Measurements from ENCODE around the gene L3MBTL4. TPM values are rescaled to one million over a fixed set of nuclear protein-coding genes. Genes with fewer than 3 reads are reported as not detected.

The L3MBTL4 gene
- total RNA-seq, 2 experiments from 2014 or later: not detected

GRCh38 chr18:6362559-6363129 is 52.1 kb downstream of the L3MBTL4 start:
- Histone ChIP-seq H3K36me3 (ENCODE audit: insufficient read depth, low read length) (no peaks in the 10 kb centered on the region), H3K4me3 (ENCODE audit: low read depth, low read length, poor library complexity, severe bottlenecking) (no peak overlapping the region), H4K20me1 (ENCODE audit: insufficient read depth, low read length) (no peaks in the 10 kb centered on the region), H3K4me2 (ENCODE audit: low read length) (no peak overlapping the region), H3K4me1 (ENCODE audit: insufficient read depth, low read length, poor library complexity, severe bottlenecking) (no peaks in the 10 kb centered on the region), H2AFZ (ENCODE audit: low read length) (no peak overlapping the region), H3K9me3 (ENCODE audit: low read length) (no peaks in the 10 kb centered on the region), H3K79me2 (ENCODE audit: insufficient read depth, low read depth, low read length) (no peaks in the 10 kb centered on the region), H3K27ac (ENCODE audit: low read depth, low read length, poor library complexity, severe bottlenecking) (no peak overlapping the region), H3K9me2 (ENCODE audit: insufficient read depth, low read length) (no peaks in the 10 kb centered on the region; the same call in 1 of the 2 replicates)
- CTCF ChIA-PET (ENCODE audit: unreplicated experiment): no interaction called here
- no peak for TF ChIP-seq EZH2phosphoT487 (IDR thresholded peaks at IDR 0.05; ENCODE audit: borderline replicate concordance, low read depth, low read length)
- no peak for TF ChIP-seq CTCF (conservative IDR thresholded peaks at IDR 0.05; ENCODE audit: low read length)
- POLR2A ChIA-PET: no interaction called here
- BruUV-seq (replicated peaks): no TSS peak
- DNase-seq (ENCODE audit: low spot score): no peak
- intact Hi-C loops (cut with micrococcal nuclease; ENCODE audit: unreplicated experiment): no loop called here

GRCh38 chr18:6357668-6358067 is 57.0 kb downstream of the L3MBTL4 start:
- CTCF ChIA-PET (ENCODE audit: unreplicated experiment): no interaction called here
- no peak overlapping the region for H3K4me2 ChIP-seq (ENCODE audit: low read length)

More at GRCh38 chr18:6357668-6358067, 57.0 kb downstream of the L3MBTL4 start:
- TF ChIP-seq CTCF (conservative IDR thresholded peaks at IDR 0.05; ENCODE audit: low read length) (no peak), EZH2phosphoT487 (IDR thresholded peaks at IDR 0.05; ENCODE audit: borderline replicate concordance, low read depth, low read length) (no peak)
- Histone ChIP-seq H3K9me2 (ENCODE audit: insufficient read depth, low read length) (no peaks in the 10 kb centered on the region), H3K27ac (ENCODE audit: low read depth, low read length, poor library complexity, severe bottlenecking) (no peak overlapping the region), H3K4me1 (ENCODE audit: insufficient read depth, low read length, poor library complexity, severe bottlenecking) (no peaks in the 10 kb centered on the region), H4K20me1 (ENCODE audit: insufficient read depth, low read length) (no peaks in the 10 kb centered on the region), H2AFZ (ENCODE audit: low read length) (no peak overlapping the region), H3K4me3 (ENCODE audit: low read depth, low read length, poor library complexity, severe bottlenecking) (no peak overlapping the region), H3K9me3 (ENCODE audit: low read length) (no peaks in the 10 kb centered on the region), H3K36me3 (ENCODE audit: insufficient read depth, low read length) (no peaks in the 10 kb centered on the region), H3K79me2 (ENCODE audit: insufficient read depth, low read depth, low read length) (no peaks in the 10 kb centered on the region)
- DNase-seq (ENCODE audit: low spot score): no peak
- BruUV-seq (replicated peaks): no TSS peak
- POLR2A ChIA-PET: interaction anchor here (0.6 kb wide), 1 partner anchor 202 kb away, joined by 3 read pairs; no protein-coding TSS in a partner anchor
- intact Hi-C loops (cut with micrococcal nuclease; ENCODE audit: unreplicated experiment): no loop called here
